ENCODE data around the gene TANGO6.

The TANGO6 gene

DNA sequence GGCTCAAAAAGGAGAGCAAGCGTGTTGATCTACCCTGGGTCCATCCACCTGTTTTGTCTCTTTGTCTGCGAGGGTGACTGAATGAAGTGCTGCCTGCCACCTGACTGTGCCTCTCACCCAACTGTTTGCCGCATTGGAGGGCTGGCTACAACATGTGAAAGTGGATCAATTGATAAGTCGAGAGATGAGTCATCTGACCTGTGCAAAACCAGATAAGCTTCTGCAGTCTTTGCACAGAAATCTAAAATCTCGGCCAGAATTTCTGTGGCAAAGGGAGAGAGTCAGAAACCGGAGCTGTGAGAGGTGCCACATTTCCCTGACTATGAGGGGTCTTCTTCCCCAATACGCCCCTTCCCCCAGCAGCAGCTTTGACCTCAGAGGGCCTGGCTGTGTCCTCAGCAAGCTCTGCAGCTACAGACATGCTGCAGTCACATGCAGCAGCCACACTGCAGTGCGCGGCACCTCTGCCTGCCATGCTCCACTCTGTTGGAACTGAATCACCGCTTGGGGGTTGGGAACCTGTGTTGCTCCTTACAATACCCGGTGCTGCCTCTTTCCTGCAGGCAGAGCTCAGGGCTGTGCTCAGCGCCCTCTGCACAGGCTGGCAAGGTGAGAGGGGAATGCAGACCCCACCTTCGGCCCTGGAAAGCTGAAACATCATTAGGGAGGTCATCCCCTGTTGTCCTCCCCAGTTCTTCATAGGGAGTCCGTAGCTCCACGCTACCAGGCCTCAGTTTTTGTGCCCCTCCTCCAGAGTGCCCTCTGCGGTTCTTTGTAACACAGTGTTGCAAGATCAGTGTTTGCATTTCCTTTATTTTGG is 246.0 kb downstream of the TANGO6 start:
- Histone ChIP-seq H3K9me3 (ENCODE audit: control insufficient read depth in 1 of 2, low read length in 2 of 2) (no peaks in the 10 kb centered on the region), H3K27me3 (ENCODE audit: low read depth, low read length) (no peaks in the 10 kb centered on the region), H3K4me1 (ENCODE audit: control insufficient read depth in 1 of 2, insufficient read depth in 2 of 2, low read length in 2 of 2) (peaks cover 0 to 3% of the 10 kb centered on the region in 2 donors), H3K4me3 (ENCODE audit: low read depth in 1 of 2, low read length in 2 of 2) (no peak overlapping the region), H3K27ac (ENCODE audit: low read length) (no peak overlapping the region), H3K36me3 (ENCODE audit: control insufficient read depth in 1 of 2, insufficient read depth in 2 of 2, low read length in 2 of 2) (no peaks in the 10 kb centered on the region)

GRCh38 chr16:69093974-69094373 is 250.6 kb downstream of the TANGO6 start:
- no peak overlapping the region for H3K27ac ChIP-seq (ENCODE audit: low read length)

DNA sequence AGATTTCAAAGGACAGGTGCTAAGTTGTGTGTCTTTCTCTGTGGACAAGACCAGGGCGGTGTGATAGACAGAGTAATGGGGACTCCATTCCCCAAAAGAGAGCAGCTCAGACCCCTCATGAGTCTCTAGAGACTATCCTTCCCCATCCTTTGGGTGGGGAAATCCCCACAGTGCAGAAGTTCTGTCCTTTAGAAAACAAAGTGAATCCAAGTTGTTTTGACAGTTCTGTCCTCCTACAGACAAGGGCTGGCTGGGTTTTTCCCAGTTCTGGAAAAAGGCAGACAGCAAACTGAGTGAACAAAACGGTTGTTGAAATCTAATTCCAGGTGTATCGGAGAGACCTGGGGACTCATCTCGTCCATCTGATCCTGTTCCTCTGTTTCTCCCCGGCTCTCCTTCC is 251.2 kb downstream of the TANGO6 start:
- Histone ChIP-seq H3K27ac (ENCODE audit: low read length) (no peak overlapping the region), H3K4me1 (ENCODE audit: control insufficient read depth in 1 of 2, insufficient read depth in 2 of 2, low read length in 2 of 2) (peaks cover 0 to under 1% of the 10 kb centered on the region in 2 donors), H3K4me3 (ENCODE audit: low read depth in 1 of 2, low read length in 2 of 2) (no peak overlapping the region)

More at GRCh38 chr16:69093974-69094373, 250.6 kb downstream of the TANGO6 start:
- Histone ChIP-seq H3K36me3 (ENCODE audit: control insufficient read depth in 1 of 2, insufficient read depth in 2 of 2, low read length in 2 of 2) (no peaks in the 10 kb centered on the region), H3K4me3 (ENCODE audit: low read depth in 1 of 2, low read length in 2 of 2) (no peak overlapping the region), H3K27me3 (ENCODE audit: low read depth, low read length) (no peaks in the 10 kb centered on the region), H3K4me1 (ENCODE audit: control insufficient read depth in 1 of 2, insufficient read depth in 2 of 2, low read length in 2 of 2) (peaks cover 0 to 3% of the 10 kb centered on the region in 2 donors), H3K9me3 (ENCODE audit: control insufficient read depth in 1 of 2, low read length in 2 of 2) (no peaks in the 10 kb centered on the region)

GRCh38 chr16:69095193-69095592 is 251.9 kb downstream of the TANGO6 start:
- Histone ChIP-seq H3K27me3 (ENCODE audit: low read depth, low read length) (no peaks in the 10 kb centered on the region), H3K4me3 (ENCODE audit: low read depth in 1 of 2, low read length in 2 of 2) (no peak overlapping the region), H3K27ac (ENCODE audit: low read length) (no peak overlapping the region), H3K4me1 (ENCODE audit: control insufficient read depth in 1 of 2, insufficient read depth in 2 of 2, low read length in 2 of 2) (no peaks in the 10 kb centered on the region), H3K36me3 (ENCODE audit: control insufficient read depth in 1 of 2, insufficient read depth in 2 of 2, low read length in 2 of 2) (no peaks in the 10 kb centered on the region), H3K9me3 (ENCODE audit: control insufficient read depth in 1 of 2, low read length in 2 of 2) (no peaks in the 10 kb centered on the region)

More for the DNA sequence above, 251.2 kb downstream of the TANGO6 start:
- no peaks in the 10 kb centered on the region for H3K9me3 ChIP-seq (ENCODE audit: control insufficient read depth in 1 of 2, low read length in 2 of 2)
- H3K36me3 ChIP-seq (ENCODE audit: control insufficient read depth in 1 of 2, insufficient read depth in 2 of 2, low read length in 2 of 2): no peaks in the 10 kb centered on the region
- no peaks in the 10 kb centered on the region for H3K27me3 ChIP-seq (ENCODE audit: low read depth, low read length)

- H3K27ac ChIP-seq (ENCODE audit: low read length): no peak overlapping the region
- H3K36me3 ChIP-seq (ENCODE audit: control insufficient read depth in 1 of 2, insufficient read depth in 2 of 2, low read length in 2 of 2): no peaks in the 10 kb centered on the region
- no peaks in the 10 kb centered on the region for H3K9me3 ChIP-seq (ENCODE audit: control insufficient read depth in 1 of 2, low read length in 2 of 2)
- H3K4me1 ChIP-seq (ENCODE audit: control insufficient read depth in 1 of 2, insufficient read depth in 2 of 2, low read length in 2 of 2): peaks cover 0 to under 1% of the 10 kb centered on the region in 2 donors
- no peak overlapping the region for H3K4me3 ChIP-seq (ENCODE audit: low read depth in 1 of 2, low read length in 2 of 2)
- H3K27me3 ChIP-seq (ENCODE audit: low read depth, low read length): no peaks in the 10 kb centered on the region
Measured at GRCh38 chr16:69100071-69100691, 256.9 kb downstream of the TANGO6 start.

DNA sequence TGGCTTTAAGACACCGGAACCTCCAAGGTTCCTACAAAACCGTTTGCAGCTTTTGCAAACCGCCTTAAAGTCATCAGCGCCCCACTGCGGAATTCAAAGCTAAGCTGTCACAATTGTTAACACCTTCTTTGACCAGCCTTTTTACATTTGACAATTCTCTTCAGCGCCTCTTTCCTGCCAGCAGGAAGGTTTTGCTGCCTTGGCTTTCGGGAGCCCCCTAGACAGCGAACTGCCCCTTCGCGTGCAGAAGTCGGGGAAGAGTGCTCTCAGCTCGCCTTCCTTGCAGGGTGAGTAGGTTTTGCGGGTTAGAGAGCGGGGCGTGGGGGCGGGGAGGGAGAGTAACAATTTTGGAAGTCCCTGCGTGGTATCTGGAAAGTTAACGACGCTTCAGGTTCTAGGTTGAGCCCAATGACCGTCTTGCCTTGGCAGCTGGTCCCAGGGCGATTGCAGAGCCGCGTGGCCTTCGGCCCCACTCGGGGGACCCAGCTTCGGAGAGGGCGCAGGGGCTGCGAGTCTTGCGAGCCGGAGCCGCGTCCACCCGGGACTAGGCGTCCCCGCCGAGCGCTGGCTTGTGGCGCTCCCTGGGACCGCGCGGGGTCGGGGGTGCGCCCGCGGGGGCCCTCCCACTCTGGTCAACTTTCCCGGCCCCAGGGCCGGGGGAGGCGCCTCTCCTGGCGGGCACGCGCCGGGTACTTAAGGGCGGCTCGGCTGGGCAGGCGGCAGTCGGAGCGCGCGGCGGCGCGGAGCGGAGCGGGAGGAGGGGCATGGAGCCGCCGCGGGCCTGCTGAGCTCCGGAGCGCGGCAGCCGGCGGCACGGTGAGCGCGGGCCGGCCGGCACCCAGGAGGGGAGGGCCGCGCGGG is 262.4 kb downstream of the TANGO6 start, which contains the start of gene HAS3:
Gene HAS3 (plus strand): TSS at position 153 of the 861 bp plus-strand sequence. CDS start 3,743 bp downstream, outside the sequence.
- no peak within 1 kb of the TSS for H3K27ac ChIP-seq (ENCODE audit: low read length)

DNA sequence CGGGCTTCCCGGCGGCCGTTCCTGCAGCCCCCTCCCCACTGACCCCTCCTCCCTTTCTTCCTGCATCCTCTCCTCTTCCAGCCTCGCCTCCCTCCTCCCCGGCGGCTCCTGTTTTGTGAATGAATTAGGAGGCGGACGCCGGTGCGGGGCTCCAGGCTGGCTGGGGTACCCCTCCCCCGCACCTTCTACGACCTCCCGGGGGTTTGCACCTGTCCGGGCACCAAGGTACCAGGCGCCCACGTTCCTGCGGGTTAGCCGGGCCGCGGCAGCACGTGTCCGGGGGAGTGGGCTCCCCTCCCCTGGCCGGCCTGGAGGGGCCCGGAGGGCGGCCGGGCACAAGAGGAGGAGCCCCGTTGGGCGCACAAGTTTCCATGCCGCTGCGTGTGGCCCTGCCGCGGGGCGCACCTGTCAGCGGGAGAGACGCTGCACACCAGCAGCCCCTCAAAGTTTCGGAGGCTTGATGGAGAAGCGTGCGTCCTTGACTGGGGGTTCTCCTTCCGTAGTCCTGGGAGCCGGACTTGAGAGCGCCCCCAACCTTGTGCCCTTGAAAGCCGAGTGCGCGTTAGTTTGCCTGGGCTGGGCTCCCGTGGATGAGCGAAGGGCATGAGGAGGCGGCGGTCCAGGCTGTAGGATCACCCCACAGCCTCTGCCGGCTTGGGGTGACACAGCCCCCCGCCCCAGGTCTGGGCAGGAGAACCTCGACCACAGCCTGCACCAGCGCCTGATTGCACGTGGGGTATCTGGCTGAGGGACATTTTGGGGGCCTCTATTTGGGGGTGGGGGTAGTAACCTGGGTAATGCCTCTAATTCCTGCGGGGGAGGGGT is 263.4 kb downstream of the TANGO6 start:
- Histone ChIP-seq H3K27ac (ENCODE audit: low read length) (no peak overlapping the region), H3K27me3 (ENCODE audit: low read depth, low read length) (no peaks in the 10 kb centered on the region), H3K9me3 (ENCODE audit: control insufficient read depth in 1 of 2, low read length in 2 of 2) (no peaks in the 10 kb centered on the region), H3K36me3 (ENCODE audit: control insufficient read depth in 1 of 2, insufficient read depth in 2 of 2, low read length in 2 of 2) (peaks cover 5 to 13% of the 10 kb centered on the region in 2 donors), H3K4me3 (ENCODE audit: low read depth in 1 of 2, low read length in 2 of 2) (peak overlapping the region; percentile 44 to 73), H3K4me1 (ENCODE audit: control insufficient read depth in 1 of 2, insufficient read depth in 2 of 2, low read length in 2 of 2) (peaks cover 0 to 28% of the 10 kb centered on the region in 2 donors)

More for the DNA sequence above, 262.4 kb downstream of the TANGO6 start, which contains the start of gene HAS3:
- Histone ChIP-seq H3K4me3 (ENCODE audit: low read depth in 1 of 2, low read length in 2 of 2) (peak within 1 kb of the TSS; percentile 56 to 80), H3K27me3 (ENCODE audit: low read depth, low read length) (no peaks in the 10 kb centered on the region), H3K4me1 (ENCODE audit: control insufficient read depth in 1 of 2, insufficient read depth in 2 of 2, low read length in 2 of 2) (peaks cover 0 to 28% of the 10 kb centered on the region in 2 donors), H3K9me3 (ENCODE audit: control insufficient read depth in 1 of 2, low read length in 2 of 2) (no peaks in the 10 kb centered on the region), H3K36me3 (ENCODE audit: control insufficient read depth in 1 of 2, insufficient read depth in 2 of 2, low read length in 2 of 2) (peaks cover 5 to 12% of the 10 kb centered on the region in 2 donors)

- Histone ChIP-seq H3K27ac (ENCODE audit: low read length) (no peak overlapping the region), H3K4me1 (ENCODE audit: control insufficient read depth in 1 of 2, insufficient read depth in 2 of 2, low read length in 2 of 2) (peaks cover 0 to 28% of the 10 kb centered on the region in 2 donors), H3K4me3 (ENCODE audit: low read depth in 1 of 2, low read length in 2 of 2) (peak overlapping the region; percentile 44 to 73), H3K27me3 (ENCODE audit: low read depth, low read length) (no peaks in the 10 kb centered on the region), H3K36me3 (ENCODE audit: control insufficient read depth in 1 of 2, insufficient read depth in 2 of 2, low read length in 2 of 2) (peaks cover 5 to 13% of the 10 kb centered on the region in 2 donors), H3K9me3 (ENCODE audit: control insufficient read depth in 1 of 2, low read length in 2 of 2) (no peaks in the 10 kb centered on the region)
Measured at GRCh38 chr16:69107316-69107962, 264.1 kb downstream of the TANGO6 start.

DNA sequence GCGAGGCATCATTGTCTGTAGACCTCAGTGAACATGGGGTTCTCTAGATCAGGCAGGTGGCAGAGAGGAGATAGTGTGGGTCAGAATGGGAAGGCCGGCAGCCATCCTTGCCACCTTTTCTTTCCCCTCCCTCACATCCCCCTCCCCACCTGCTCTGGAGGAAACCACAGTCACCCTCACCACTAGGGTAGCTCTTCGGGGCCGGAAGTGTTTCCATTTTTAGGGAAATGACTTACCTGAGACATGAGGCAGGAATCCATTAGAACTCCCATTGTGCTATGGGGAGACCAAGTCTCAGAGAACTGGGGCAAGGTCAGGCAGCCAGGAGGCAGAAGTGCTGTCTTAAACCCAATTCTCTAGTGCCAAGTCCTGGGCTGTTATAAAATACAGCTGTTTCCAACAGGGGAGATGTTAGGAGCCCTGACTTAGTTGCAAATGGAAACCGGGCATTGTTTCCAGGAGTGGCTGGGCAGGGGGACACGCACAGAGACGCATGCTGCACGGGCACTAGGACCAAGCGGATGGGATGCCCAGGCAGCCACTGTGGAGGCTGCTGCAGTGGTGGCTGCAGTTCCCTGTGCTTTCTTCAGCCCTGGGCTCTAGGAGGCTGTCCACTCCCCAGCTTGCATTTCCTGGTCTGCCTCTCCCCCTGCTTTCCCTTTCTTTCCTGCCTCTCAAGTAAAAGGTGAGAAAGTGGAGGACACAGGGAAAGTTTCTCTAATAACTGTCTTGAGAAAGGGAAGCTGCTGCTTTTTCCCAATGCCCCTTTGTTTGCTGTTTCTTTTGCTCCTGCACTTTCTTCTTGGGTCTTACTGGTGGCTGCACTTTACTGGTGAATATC is 265.0 kb downstream of the TANGO6 start:
- Histone ChIP-seq H3K4me3 (ENCODE audit: low read depth in 1 of 2, low read length in 2 of 2) (peak overlapping the region; percentile 44 to 73), H3K36me3 (ENCODE audit: control insufficient read depth in 1 of 2, insufficient read depth in 2 of 2, low read length in 2 of 2) (peaks cover 5 to 16% of the 10 kb centered on the region in 2 donors)

More for the DNA sequence above, 265.0 kb downstream of the TANGO6 start:
- Histone ChIP-seq H3K27me3 (ENCODE audit: low read depth, low read length) (no peaks in the 10 kb centered on the region), H3K27ac (ENCODE audit: low read length) (no peak overlapping the region), H3K4me1 (ENCODE audit: control insufficient read depth in 1 of 2, insufficient read depth in 2 of 2, low read length in 2 of 2) (peaks cover 0 to 28% of the 10 kb centered on the region in 2 donors), H3K9me3 (ENCODE audit: control insufficient read depth in 1 of 2, low read length in 2 of 2) (no peaks in the 10 kb centered on the region)

Measured in muscle layer of duodenum (tissue), 2 donors.